ENCODE data around the gene PLD1. TPM values are rescaled to one million over a fixed set of nuclear protein-coding genes. Genes with fewer than 3 reads are reported as not detected.
"Not testable (repeated sequence)": the region's sequence is repeated elsewhere in the genome, so short reads cannot be mapped to it uniquely, and the experiment has no call there.

The PLD1 gene
- 0.55 and 1.2 TPM in 2 replicates for total RNA-seq

- intact Hi-C loops (cut with micrococcal nuclease) = loop anchor here (10.0 kb wide), 2 partner anchors 225 to 525 kb away; partner anchors contain the start of gene FNDC3B
These were observed at the start of gene PLD1 for GRCh38 chr3:171809861-171810628. Gene PLD1, minus strand, starts transcription at chr3:171810483. Its CDS starts 72,432 bp downstream, at chr3:171738051.

GRCh38 chr3:171858770-171859169, 48.5 kb upstream of the PLD1 start:
- intact Hi-C loops (cut with micrococcal nuclease) = not testable (repeated sequence)

- intact Hi-C loops (cut with micrococcal nuclease) = no loop called here
These were observed 44.5 kb upstream of the PLD1 start for GRCh38 chr3:171854649-171855305.

GRCh38 chr3:171851660-171852058, 41.4 kb upstream of the PLD1 start:
- intact Hi-C loops (cut with micrococcal nuclease) = no loop called here

GRCh38 chr3:171850960-171851659, 40.8 kb upstream of the PLD1 start:
- intact Hi-C loops (cut with micrococcal nuclease) = no loop called here

- intact Hi-C loops (cut with micrococcal nuclease) = no loop called here
These were observed 40.2 kb upstream of the PLD1 start for GRCh38 chr3:171850320-171850959.

- intact Hi-C loops (cut with micrococcal nuclease) = loop anchor here (10.0 kb wide), 1 partner anchor 255 kb away; no protein-coding TSS in a partner anchor
These were observed 39.5 kb upstream of the PLD1 start for GRCh38 chr3:171849617-171850319.

- intact Hi-C loops (cut with micrococcal nuclease) = loop anchor here (10.0 kb wide), 1 partner anchor 257 kb away; no protein-coding TSS in a partner anchor
These were observed 37.4 kb upstream of the PLD1 start for GRCh38 chr3:171847595-171848259.

- intact Hi-C loops (cut with micrococcal nuclease) = loop anchor here (10.0 kb wide), 1 partner anchor 258 kb away; no protein-coding TSS in a partner anchor
These were observed 36.9 kb upstream of the PLD1 start for GRCh38 chr3:171847133-171847532.

GRCh38 chr3:171846597-171846996, 36.3 kb upstream of the PLD1 start:
- intact Hi-C loops (cut with micrococcal nuclease) = loop anchor here (10.0 kb wide), 1 partner anchor 258 kb away; no protein-coding TSS in a partner anchor

GRCh38 chr3:171845481-171846284, 35.4 kb upstream of the PLD1 start:
- intact Hi-C loops (cut with micrococcal nuclease) = loop anchor here (10.0 kb wide), 1 partner anchor 259 kb away; no protein-coding TSS in a partner anchor

- intact Hi-C loops (cut with micrococcal nuclease) = loop anchor here (10.0 kb wide), 1 partner anchor 260 kb away; no protein-coding TSS in a partner anchor
These were observed 34.6 kb upstream of the PLD1 start for GRCh38 chr3:171844873-171845272.

- intact Hi-C loops (cut with micrococcal nuclease) = loop anchor here (10.0 kb wide), 1 partner anchor 262 kb away; no protein-coding TSS in a partner anchor
These were observed 32.7 kb upstream of the PLD1 start, which contains the start of gene TMEM212 for GRCh38 chr3:171842864-171843518. Gene TMEM212, plus strand, starts transcription at chr3:171843349. Its CDS starts 35 bp downstream, at chr3:171843384.

GRCh38 chr3:171841620-171842000, 31.3 kb upstream of the PLD1 start:
- intact Hi-C loops (cut with micrococcal nuclease) = loop anchor here (10.0 kb wide), 1 partner anchor 263 kb away; no protein-coding TSS in a partner anchor

- intact Hi-C loops (cut with micrococcal nuclease) = loop anchor here (10.0 kb wide), 1 partner anchor 264 kb away; no protein-coding TSS in a partner anchor
These were observed 30.7 kb upstream of the PLD1 start for GRCh38 chr3:171840811-171841619.

GRCh38 chr3:171840445-171840810, 30.1 kb upstream of the PLD1 start:
- intact Hi-C loops (cut with micrococcal nuclease) = loop anchor here (10.0 kb wide), 1 partner anchor 264 kb away; no protein-coding TSS in a partner anchor

- intact Hi-C loops (cut with micrococcal nuclease) = no loop called here
These were observed 29.0 kb upstream of the PLD1 start for GRCh38 chr3:171839270-171839669.

Data from T-helper 2 cell treated with Interferon-gamma antibody and Interleukin-4, amounts not matched to agents 100 ng/mL and 5 ng/mL, for 36 hours (primary cell).